Cardiac ventricle fibroblast (primary cell): ENCODE results near the gene DYNLT5. TPM values are rescaled to one million over a fixed set of nuclear protein-coding genes. Genes with fewer than 3 reads are reported as not detected.

Experiments used
- total RNA-seq: library from RNA; depleted of rRNA; stranded (reverse); fragments of >200 nt; gene quantifications from 2 replicates; pipeline ENCODE4 v1.2.3, GENCODE V29; 2015

DYNLT5 gene, protein sequence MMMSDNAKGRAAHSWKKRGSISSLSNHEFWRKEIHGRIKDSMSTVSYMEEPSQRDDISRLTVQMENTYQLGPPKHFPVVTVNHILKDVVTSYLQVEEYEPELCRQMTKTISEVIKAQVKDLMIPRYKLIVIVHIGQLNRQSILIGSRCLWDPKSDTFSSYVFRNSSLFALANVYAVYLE
- total RNA-seq: 1.3 TPM in 1 of 2 replicates, not detected in the other

DNA sequence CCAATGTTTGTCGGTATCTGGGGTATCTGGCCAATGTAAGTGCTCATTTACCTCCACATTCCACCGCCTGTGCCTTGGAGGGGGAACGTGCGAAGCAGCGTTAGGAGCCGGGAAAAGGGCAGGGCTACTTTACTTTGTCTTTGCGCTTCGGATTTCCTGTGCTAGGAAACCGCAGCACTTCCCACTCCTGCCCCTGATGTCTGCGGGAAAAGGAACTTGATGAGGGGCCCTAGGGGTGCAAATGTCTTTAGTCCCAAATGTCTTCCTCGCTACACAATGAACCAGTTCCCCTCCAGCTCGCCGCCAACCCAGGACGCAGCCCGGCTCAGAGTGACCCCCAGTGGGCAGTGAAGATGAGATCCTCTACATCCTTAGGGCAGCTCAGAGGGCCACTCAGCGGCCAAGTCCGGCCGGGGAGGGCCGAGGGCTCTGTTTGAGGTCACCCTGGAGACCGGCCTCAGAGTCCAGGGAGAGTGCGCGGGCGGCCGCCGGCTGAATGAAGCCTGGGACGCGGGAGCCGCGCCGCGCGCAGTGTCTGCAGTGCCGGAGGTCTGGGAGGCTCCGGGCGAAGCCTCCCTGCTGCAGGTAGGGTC is at the start of gene DYNLT5:
Gene DYNLT5 (plus strand): TSS at position 460 of the 593 bp plus-strand sequence. CDS start 2,200 bp downstream, outside the sequence.

Other genes with a start within 250 kb of the DYNLT5 start
- gene SGIP1, start 218.3 kb upstream of the DYNLT5 start, total RNA-seq: 0.05 and 0.37 TPM in 2 replicates
- gene INSL5, start 48.8 kb downstream of the DYNLT5 start, total RNA-seq: not detected in 2 replicates
- gene DNAI4, start 172.4 kb downstream of the DYNLT5 start, total RNA-seq: 1.8 and 3.7 TPM in 2 replicates
- 17.5 and 19.7 TPM in 2 replicates for gene MIER1, start 172.5 kb downstream of the DYNLT5 start, total RNA-seq